Measurements from ENCODE around the gene CLGN.

Gene CLGN

DNA sequence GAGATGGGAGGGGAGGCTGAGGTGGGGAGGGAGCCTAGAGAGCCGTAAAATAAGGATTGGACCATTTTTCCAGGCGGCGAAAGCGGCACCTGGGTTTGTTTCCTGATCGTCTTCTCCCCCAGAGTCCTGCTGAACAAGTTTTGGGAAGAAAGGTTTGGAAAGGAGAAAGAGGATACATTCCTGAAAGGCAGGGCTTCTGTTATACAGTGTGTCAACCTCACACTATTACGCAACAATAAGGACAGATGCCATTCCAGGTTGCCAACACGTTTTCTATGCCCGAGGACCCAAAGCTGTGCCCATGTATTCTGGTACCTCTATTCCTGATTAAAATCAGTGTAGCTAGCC, 53.3 kb downstream of the CLGN start:
- no peak for DNase-seq (ENCODE audit: low read depth in 3 of 3)

DNA sequence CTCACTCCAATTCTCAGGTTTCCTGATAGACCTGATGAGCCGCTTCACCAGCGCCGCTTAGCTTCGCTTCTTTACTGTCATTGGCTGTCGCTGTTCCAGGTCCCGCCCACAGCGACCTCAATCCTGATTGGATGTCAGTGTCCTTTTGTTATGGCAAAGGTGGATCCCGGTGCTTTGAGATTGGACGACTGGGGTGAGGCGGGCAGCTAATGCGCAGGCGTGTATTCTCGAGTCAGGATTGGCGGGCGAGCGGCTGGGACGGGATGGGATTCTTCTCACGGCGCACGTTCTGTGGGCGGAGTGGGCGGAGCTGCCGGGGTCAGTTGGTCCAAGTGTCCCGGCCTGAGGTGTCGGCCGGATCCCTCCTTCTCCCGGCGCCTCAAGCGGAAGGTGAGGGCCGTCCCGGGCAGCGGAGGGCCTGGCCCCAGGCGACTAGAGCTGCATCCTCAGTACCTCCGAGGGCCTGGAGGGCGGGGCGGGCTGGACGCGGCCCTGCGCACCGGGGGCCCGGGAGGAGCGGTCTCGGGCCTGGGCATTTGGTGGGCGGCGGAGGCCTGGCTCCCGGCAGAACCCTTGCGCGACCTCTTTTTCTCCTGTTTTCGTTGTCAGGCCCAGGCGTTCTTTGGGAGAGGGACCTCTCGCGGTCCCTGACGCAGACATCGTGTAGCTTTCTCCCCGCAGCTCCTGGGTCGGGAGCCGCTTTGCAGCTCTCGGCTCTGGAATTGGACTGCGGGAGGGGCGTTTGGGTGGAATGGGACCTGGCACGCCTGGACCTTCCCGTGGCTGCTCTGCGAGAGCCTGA, 53.9 kb downstream of the CLGN start, which contains the start of gene SCOC:
Gene SCOC (plus strand): TSS at position 319 of the 802 bp plus-strand sequence. CDS start 5,525 bp downstream, outside the sequence.
- peak; percentile 93 to 97 (median 95) for DNase-seq (ENCODE audit: low read depth in 3 of 3)

DNA sequence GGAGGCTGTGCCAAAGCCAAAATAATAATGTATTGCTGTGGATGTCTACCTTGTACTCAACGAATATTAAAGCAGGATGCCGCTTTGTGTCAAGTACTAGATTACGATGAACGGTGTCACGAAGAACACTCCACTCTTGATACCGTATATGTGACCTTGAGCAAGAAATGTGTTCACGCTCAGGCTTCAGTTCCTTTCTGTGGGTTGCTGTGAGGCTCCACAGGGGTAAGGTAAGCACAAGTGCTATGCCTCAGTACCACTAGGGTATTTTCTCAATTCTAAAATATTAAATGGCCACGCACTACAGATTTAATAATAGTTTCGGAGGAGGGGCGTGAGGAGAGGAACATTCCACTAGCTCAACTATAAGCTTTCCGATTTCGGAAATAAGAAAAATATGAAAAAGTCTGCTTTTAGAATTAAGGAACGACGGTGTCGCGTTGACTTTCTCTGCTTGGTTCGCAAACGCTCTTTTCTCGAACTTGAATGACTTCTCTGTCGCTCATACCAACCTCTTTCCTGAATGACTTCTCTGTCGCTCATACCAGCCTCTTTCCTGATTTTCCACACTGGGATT, 54.6 kb downstream of the CLGN start:
- peak in 1 of 3 donors; percentile 15 for DNase-seq (ENCODE audit: low read depth in 3 of 3)

DNA sequence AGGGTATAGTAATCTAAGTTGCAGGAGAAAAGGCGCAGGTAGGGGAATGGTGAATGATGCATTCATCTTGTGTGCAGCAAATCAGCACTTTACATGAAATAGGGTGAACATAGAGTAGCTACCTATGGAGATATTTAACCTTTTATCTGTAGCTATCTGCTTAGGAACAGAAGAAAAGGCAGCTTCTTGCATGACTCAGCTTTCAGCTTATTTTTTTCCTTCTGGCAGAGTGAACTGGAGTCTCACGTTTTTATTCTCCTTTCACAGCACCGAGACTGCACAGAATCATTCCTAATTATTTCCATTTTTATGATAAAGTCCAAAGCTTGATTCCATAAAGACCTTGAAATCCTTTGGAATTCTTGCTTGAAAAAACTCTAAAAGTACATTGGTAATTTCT, 58.8 kb downstream of the CLGN start:
- DNase-seq (ENCODE audit: low read depth in 3 of 3), result no peak

DNA sequence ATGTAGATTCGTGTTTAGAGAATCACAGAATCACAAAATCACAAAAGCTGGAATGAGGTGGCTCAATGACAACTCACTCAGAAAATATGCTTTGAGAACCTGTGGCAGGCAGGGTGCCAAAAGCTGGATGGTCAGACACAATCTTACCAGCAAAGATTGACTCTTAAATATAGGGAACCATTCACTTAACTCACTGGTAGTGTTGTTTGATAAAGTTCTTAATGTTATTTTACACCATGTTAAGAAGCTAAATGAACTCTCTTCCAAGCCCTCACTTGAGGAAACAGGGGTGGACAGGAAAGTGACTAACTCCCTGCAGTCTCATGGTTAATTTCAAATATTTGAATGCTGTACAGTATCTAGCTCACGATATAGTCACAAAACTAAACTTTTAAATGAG, 59.7 kb downstream of the CLGN start:
- no peak for DNase-seq (ENCODE audit: low read depth in 3 of 3)

DNA sequence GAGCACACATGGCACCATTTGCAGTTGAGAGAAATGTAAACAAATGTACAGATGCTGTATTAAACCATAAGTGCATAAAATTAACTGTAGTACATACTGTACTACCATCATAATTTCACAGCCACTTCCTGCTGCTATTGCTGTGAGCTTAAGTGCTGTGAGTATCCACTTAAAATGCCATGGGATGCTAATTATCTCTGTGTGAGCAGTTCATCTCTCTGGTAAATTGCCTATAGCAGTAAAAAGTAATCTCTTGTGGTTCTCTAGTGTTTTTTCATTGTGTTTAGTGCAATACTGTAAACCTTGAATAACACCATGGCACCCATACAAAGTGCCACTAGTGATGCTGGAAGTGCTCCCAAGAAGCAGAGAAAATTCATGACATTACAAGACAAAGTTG, 63.9 kb downstream of the CLGN start:
- no peak for DNase-seq (ENCODE audit: low read depth in 3 of 3)

DNA sequence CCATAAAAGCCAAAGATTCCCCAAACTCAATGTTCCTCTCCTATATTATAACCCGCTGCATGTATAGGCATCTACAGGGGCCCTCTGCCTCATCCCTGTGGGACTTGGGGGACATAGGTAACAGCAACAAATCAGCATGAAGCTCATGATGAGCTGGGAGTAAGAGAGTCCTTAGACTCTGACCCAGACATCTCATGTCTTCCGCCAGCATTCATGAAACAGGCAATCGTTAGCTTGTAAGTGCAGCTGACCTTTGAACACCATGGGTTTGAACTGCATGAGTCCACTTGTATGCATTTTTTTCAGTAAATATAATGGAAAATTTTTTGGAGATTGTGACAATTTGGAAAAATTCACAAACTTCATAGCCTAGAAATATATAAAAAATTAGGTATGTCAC, 64.4 kb downstream of the CLGN start:
- DNase-seq (ENCODE audit: low read depth in 3 of 3), result no peak

DNA sequence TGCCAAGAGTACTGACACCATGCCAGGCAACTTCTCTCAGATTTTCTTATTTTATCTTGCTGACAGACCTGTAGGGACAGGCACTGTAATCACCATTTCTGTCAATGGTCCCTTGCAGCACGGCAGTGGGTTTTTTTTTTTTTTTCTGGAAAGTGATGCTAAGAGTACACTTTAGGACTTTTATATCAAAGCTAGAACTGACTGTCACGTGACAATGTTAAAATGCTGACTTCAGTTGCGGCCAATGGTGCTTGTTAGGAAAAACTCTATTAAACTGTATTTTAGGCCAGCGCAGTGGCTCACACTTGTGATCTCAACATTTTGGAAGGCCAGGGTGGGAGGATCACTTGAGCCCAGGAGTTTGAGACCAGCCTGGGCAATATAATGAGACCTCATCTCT, 66.3 kb downstream of the CLGN start:
- no peak for DNase-seq (ENCODE audit: low read depth in 3 of 3)

DNA sequence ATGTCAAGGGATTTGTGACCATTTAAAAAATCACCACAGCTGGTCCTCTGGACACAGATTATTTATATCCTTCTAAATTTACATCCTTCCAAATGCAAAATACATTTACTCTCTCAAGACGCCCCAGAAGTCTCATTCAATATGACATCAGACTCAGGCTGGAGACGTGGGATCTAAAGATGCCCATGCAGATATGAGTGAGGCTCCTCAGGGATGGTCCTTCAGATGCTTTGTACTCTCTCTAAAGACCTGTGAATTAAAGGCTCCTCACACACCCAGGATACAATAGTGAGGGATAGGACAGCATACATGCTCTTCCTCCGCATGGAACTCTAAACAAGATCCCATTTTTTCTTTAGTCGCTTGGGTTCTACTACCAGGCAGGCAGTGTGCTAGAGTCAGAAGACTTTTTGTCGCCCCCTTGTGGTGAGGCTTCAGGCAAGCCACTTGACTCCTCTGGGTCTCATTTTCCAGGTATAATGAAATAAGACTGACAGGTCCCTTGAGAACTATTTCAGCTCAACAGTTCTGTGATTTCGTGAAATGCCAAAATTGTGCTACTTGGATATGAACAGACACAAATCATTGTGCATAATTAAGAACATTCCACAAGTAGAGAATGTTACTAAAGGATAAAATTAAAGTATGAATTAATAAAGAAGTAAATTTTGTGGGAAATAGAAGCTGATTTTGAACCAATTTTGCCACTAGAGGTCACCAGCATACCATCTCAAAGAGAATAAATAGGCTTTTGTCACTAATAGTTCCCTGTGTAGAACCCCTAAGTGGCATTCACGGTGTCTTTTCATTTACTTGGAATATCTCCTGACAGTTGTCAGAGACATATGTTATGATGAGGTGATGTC, 67.7 kb downstream of the CLGN start:
- DNase-seq (ENCODE audit: low read depth in 3 of 3), result peak; percentile 56 to 76 (median 71)

DNA sequence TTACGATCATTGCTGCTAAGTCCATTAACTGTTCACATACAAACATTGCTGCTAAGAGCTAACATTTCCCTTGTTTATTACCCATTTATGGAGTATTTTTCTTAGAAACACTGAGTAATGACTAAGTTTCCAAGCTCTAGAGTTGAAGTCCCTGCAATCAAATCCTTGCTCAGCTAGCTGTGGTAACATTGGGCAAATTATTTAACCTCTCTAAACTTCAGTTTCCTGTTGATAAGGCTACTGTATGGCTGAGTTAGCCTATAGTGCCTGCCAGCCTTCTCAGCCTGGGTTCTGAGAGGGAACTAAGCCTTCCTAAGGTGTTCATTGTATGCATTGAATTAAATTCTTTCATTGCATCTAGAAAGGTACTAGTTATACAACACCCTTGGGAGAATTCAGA, 69.2 kb downstream of the CLGN start:
- DNase-seq (ENCODE audit: low read depth in 3 of 3), result no peak

DNA sequence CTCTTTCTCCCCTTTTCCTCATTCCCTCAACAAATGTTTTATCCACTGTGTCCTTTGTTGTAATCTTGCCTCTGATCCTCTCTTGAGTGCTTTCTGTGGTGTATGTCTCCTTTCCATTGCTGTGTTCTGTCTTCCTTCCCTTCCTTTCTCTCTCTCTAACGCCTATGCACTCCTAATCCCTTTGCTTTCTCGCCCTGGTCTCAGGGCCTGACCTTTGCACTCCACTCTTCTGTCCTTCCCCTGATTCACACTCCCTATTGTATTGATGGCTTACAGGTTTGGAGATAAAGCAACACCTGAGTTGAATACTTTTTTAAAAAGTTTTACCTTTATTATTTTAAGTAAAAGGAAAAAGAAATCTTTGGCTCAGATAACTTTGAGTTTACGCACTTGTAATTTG, 69.6 kb downstream of the CLGN start:
- no peak for DNase-seq (ENCODE audit: low read depth in 3 of 3)

DNA sequence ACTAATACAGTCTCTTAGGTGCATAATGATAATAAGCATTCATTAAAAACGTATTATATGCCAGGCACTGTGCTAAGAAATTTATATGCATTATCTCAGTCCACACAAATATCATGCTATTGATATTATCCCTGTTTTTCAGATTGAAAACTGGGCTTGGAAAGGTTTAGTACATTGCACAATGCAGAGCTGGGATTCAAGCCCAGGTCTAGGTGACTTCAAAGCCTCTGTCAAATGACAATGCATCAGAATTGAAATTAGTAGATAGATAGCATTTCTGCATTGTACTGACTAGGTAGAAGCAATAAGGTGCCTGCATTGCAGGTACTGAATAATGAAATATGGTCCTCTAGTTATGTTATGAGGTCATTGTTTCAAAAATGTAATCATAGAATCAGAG, 72.2 kb downstream of the CLGN start:
- DNase-seq (ENCODE audit: low read depth in 3 of 3), result no peak

DNA sequence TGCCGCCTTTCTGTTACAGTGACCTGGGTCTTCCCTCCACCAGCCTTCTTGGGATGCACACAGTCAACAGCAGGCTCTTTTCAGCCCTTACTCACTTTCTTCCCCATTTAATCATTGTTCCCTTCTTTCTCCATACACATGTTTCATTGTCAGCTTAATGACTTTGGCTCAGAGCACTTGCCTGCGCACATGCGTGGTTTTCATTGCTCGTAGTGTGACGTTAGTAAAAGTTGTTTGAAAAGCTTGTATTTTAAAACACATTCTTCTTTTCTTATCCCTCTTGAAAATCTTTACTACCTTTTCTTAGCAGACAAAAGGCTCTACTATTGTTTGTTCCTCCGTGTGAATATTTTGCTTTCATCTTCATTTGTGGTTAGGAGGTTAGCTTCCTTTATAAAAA, 73.7 kb downstream of the CLGN start:
- no peak for DNase-seq (ENCODE audit: low read depth in 3 of 3)

DNA sequence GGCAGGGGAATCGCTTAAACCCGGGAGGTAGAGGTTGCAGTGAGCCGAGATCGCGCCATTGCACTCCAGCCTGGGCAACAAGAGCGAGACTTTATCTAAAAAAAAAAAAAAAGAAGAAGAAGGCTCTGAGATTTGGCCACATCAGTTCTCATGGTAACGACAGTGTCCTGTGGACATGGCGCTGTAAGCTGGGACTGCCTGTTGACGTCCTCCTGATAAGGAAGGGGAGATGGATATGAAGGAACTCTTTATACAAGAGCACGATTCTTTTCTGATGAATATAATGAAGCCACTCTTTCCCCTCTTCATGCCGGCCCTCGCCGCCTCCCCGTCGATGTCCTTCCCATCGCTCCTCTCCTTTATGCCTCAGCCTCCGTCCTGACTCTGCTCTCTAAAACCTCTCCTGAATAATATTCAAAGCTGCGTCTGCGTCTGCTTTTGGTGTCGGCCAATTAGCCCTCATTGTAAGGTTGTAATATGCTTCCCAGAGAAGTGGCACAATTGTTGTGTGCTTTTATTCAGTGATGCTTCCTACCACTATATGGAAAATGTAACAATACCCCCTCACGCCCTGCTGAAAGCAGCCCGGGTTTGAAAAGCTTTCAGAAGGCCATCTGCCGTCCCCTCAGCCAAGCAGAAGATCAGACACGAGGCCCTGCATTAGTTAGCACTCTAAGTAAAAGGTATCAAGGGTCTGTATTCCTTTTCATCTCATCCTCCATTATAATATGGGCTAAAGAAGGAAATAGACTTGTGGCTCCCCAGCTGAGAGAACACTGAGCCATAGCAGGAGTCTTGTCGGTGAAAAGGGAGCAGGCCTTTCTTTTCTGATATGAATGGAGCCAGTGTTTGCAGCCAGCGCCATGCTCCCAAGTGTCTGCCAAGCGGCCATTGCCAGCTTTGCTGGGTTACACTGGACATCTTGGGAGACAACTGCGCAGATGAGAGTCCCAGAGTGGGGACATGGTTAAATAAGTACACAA, 76.1 kb downstream of the CLGN start:
- DNase-seq (ENCODE audit: low read depth in 3 of 3), result no peak

DNA sequence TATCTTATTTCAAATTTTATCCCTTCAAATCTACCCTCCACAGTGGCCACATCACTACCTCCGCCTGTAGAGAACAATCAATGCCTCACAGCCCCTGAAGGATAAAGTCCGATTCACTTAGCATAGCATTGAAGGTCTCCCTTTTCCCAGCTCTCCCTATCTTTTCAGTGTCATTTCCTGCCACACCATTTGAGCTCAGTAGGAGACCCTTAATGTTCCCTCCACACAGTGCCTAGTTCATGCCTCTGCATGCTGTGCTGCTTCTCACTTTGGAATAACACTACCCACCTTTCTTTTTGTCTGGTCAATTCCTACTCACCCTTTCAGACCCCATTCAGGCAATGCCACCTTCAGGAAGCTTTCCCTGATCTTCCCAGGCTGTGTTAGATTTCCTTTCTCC, 77.6 kb downstream of the CLGN start:
- DNase-seq (ENCODE audit: low read depth in 3 of 3), result no peak

DNA sequence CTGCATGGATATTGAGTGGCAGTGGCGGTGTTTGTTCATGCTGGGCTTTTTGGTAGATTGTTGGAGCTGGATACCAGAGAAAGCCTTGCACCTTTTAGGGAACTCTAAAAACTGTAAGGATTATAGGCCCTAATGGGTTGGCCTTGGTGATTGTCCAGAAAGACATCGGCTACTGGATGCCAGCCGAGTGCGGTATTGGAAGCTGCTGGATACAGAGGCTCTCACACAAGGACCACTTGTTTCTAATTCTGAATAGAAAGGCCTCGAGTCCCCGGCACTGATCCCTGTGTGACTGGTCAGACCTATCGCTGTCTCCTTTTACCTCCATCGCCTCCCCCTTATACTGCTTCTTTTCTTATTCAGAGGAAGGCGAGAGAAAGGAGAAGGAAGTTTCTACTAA, 81.3 kb downstream of the CLGN start:
- no peak for DNase-seq (ENCODE audit: low read depth in 3 of 3)

DNA sequence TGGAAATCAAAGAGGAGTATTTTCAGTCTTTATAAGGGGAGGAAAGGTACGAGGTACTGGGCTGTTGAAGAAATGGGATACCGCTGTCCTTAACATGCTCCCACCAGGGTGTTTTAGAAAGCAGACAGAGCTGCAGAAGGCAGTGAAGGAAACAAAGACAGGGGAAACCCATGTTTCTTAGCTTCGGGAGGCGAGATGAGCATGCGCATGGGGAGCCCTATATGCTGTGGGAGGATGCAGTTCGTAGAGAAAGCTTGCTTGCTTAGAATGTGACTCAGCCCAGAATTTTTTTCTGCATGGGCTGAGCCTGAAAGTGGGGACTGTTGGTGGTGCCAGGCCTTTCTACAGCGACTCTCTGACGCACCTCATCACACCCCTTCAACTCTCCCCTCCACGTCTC, 82.8 kb downstream of the CLGN start:
- no peak for DNase-seq (ENCODE audit: low read depth in 3 of 3)

DNA sequence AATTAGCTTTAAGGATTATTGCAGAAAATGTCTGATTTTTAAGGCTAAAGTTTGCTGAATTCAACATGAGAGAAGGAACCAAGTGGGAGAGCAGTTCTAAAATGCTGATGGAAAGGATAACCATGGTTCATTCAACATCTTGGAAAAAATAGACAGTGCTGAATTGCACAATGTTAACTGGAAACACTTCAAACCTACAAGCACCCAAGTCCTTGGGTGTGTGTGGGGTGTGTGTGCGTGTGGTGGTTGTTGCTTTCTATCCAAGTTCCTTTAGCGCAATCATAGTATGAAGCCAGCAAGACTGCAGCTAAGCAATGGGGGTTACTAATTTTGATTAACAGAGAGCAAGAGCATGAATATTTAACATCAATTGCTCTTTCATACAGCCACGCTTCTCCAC, 83.3 kb downstream of the CLGN start:
- no peak for DNase-seq (ENCODE audit: low read depth in 3 of 3)

DNA sequence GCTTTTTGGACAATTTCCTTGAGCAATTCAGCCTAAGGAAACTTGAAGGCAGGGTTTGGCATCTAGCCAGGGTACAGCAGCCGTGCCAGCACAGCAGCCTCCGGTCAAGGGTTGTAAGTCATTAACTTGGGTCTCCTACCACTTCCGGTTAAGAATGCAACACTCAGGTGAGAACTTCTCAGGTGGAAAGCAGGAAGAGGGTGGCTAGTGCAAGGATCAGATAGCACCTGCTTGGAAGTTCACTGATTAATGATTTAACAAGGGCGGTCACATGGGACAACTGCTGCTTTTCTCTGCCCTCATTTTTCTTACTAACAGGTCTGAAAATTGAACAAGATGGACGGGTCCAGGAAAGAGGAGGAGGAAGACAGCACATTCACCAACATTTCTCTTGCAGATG, 84.1 kb downstream of the CLGN start:
- DNase-seq (ENCODE audit: low read depth in 3 of 3), result no peak

DNA sequence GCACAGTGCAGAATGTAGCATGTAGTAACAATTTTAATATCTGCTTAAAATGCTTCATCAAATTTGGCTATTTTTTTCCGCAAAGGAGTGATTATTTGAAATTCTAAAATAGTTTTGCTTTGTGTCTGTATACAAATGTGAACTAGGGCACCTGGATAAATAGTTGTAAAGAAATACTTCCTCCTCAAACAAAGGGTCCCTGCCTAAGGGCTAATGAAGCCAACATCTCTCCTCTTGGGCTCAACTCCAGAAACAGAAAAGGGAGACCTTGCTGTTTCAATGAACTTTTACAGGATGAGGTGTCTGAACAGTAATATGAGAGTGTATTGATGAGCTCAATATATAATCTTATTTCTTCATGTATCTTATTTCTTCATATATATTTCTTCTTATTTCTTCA, 84.8 kb downstream of the CLGN start:
- DNase-seq (ENCODE audit: low read depth in 3 of 3), result no peak
